H1 (cell line): ENCODE data around the gene TSPAN2.

Experiments
- ASH2L ChIP-seq: fragments of 200-600, 300-600 bp; sonication (generic); IDR thresholded peaks from one replicate; pipeline ENCODE4 v1.7.1; 2017; ENCODE audit warnings: low read length
- BACH1 ChIP-seq: IDR thresholded peaks from 2 replicates; pipeline ENCODE4 v1.6.1; 2012; ENCODE audit warnings: low read length, improper control_type of control experiment
- EP300 ChIP-seq, 2 experiments: IDR thresholded peaks; 1 replicate in 1 of 2; 2 replicates in 1 of 2; pipeline ENCODE4 v1.6.1; 2011 to 2012; ENCODE audit warnings: low read depth in 2 of 2, low read length in 2 of 2, mild to moderate bottlenecking in 2 of 2, borderline replicate concordance in 1 of 2, inconsistent platforms in 1 of 2, moderate library complexity in 1 of 2
- EZH2 ChIP-seq: fragments of 200-600 bp; sonication (generic); IDR thresholded peaks from 2 replicates; pipeline ENCODE4 v1.7.1; 2012; ENCODE audit warnings: low read depth, mild to moderate bottlenecking, moderate library complexity, low read length, inconsistent platforms; ENCODE audit not compliant: severe bottlenecking
- GABPA ChIP-seq: IDR thresholded peaks from 2 replicates; pipeline ENCODE4 v1.6.1; 2011; ENCODE audit warnings: mild to moderate bottlenecking, low read length, moderate library complexity, borderline replicate concordance; ENCODE audit not compliant: insufficient read depth
- KDM1A ChIP-seq: fragments of 200-600, 300-600 bp; sonication (generic); IDR thresholded peaks from 2 replicates; pipeline ENCODE4 v1.7.1; 2016; ENCODE audit warnings: mild to moderate bottlenecking, low read length, borderline replicate concordance
- MAFK ChIP-seq: IDR thresholded peaks from 2 replicates; pipeline ENCODE4 v1.6.1; 2012; ENCODE audit warnings: low read depth, mild to moderate bottlenecking, improper control_type of control experiment, low read length
- POLR2A ChIP-seq, 2 experiments: IDR thresholded peaks; 1 replicate in 1 of 2; 2 replicates in 1 of 2; pipeline ENCODE4 v1.6.1; 2011; ENCODE audit warnings: low read depth in 2 of 2, low read length in 2 of 2, mild to moderate bottlenecking in 2 of 2; ENCODE audit errors: control extremely low read depth in 1 of 2
- POLR2AphosphoS5 ChIP-seq: IDR thresholded peaks from 2 replicates; pipeline ENCODE4 v1.6.1; 2011; ENCODE audit warnings: low read depth, low read length
- USF2 ChIP-seq: IDR thresholded peaks from 2 replicates; pipeline ENCODE4 v1.6.1; 2011; ENCODE audit warnings: low read length, improper control_type of control experiment
- TF ChIP-seq, protein P1 (sequence below), 3 experiments: IDR thresholded peaks; 1 replicate in 2 of 3; 2 replicates in 1 of 3; pipeline versions ENCODE4 v1.5.1 to v1.6.1; 2011; ENCODE audit warnings: low read length in 3 of 3, mild to moderate bottlenecking in 3 of 3, inconsistent platforms in 2 of 3, low read depth in 1 of 3, moderate library complexity in 1 of 3; ENCODE audit not compliant: insufficient read depth in 1 of 3; ENCODE audit errors: control extremely low read depth in 1 of 3

DNA sequence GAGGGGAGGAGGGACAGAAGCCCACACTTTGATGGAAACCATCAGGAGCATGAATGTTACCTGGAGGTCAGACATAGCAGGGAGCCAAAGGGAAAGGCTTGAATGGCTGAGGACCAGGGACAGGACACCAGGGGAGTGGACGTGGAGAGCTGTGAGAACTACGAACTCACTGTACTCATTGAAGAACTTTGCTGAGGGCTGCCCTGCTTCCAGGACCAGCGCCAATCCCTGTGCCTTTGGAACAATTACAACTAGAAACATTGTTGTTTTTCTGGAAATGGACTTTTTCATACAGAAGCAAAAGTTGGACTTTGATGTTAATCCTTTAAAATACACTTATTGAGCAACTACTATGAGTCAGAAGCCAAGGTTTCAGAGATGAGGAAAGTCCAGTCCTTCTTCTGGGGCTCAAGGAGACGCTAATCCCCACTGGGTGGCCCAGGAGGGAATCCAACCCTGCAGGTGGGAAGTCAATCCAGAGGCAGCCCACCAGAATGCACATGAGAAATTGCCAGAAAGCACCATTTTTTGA is 12.9 kb downstream of the TSPAN2 start:
- TF ChIP-seq, protein P1, sequence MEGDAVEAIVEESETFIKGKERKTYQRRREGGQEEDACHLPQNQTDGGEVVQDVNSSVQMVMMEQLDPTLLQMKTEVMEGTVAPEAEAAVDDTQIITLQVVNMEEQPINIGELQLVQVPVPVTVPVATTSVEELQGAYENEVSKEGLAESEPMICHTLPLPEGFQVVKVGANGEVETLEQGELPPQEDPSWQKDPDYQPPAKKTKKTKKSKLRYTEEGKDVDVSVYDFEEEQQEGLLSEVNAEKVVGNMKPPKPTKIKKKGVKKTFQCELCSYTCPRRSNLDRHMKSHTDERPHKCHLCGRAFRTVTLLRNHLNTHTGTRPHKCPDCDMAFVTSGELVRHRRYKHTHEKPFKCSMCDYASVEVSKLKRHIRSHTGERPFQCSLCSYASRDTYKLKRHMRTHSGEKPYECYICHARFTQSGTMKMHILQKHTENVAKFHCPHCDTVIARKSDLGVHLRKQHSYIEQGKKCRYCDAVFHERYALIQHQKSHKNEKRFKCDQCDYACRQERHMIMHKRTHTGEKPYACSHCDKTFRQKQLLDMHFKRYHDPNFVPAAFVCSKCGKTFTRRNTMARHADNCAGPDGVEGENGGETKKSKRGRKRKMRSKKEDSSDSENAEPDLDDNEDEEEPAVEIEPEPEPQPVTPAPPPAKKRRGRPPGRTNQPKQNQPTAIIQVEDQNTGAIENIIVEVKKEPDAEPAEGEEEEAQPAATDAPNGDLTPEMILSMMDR (IDR thresholded peaks at IDR 0.05; ENCODE audit: control extremely low read depth in 1 of 3, insufficient read depth in 1 of 3, low read depth in 1 of 3, low read length in 3 of 3): no peak
- TF ChIP-seq EZH2 (no peak), USF2 (no peak), GABPA (no peak), BACH1 (no peak), EP300 (IDR thresholded peaks at IDR 0.05; ENCODE audit: borderline replicate concordance in 1 of 2, low read depth in 2 of 2, low read length in 2 of 2) (no peak), POLR2A (IDR thresholded peaks at IDR 0.05; ENCODE audit: control extremely low read depth in 1 of 2, low read depth in 2 of 2, low read length in 2 of 2) (no peak), ASH2L (no peak), POLR2AphosphoS5 (no peak), MAFK (no peak), KDM1A (no peak)
